Measurements from ENCODE around the gene SLC25A23. TPM values are rescaled to one million over a fixed set of nuclear protein-coding genes. Genes with fewer than 3 reads are reported as not detected.

SLC25A23 gene
- total RNA-seq, 1 donor from 2014 or later = 18.8 TPM

- intact Hi-C loops (cut with micrococcal nuclease) = no loop called here
These were observed 1.5 kb downstream of the SLC25A23 start for GRCh38 chr19:6457958-6458694.

GRCh38 chr19:6455924-6456323 lies 3.7 kb downstream of the SLC25A23 start:
- intact Hi-C loops (cut with micrococcal nuclease) = no loop called here

DNA sequence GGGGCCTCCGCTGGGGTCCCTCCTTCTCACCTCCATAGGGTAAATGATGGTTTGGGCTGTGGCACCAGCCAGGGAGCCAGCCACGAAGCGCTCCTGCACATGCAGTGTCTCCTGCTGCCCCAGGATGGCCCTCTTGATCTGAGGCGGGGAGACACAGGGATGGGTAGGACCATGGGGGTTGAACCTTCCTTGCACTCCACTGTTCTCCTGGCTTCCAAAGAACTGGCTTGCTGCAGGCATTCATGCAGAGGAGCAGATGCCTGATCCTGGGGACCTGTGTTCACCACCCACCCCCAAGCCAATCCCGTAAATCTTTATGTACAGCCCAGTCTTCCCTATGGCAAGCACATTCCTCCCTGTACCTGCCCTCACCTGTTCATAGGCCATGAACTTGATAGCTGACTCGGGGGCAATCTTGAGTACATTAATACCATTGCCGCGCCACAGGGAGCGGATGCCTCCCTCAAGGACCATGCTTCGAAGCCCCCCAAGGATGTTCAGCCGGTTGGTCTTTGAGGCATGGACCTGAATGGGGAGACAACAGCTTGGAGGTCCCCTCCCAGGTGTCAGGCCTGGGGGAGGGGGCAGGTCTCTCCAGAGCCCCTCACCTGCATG lies 5.5 kb downstream of the SLC25A23 start:
- intact Hi-C loops (cut with micrococcal nuclease) = no loop called here

DNA sequence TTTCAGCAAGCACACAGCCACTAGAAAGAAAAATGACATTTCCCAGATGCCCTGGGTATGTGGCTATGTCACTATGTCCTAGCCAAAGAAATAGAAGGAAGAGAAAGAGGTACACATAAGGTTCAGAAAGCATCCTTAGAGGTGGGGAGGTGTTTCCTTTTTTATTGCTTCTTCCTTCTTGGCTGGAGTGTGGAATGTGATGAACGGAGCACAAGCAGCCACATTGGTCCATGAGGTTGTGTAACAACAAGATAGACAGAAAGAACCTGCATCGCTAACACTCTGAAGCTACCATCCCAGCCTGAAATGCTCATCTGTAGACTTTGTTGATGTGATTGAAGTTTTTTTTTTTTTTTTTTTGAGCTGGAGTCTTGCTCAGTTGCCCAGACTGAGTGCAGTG lies 6.7 kb downstream of the SLC25A23 start:
- intact Hi-C loops (cut with micrococcal nuclease) = no loop called here

DNA sequence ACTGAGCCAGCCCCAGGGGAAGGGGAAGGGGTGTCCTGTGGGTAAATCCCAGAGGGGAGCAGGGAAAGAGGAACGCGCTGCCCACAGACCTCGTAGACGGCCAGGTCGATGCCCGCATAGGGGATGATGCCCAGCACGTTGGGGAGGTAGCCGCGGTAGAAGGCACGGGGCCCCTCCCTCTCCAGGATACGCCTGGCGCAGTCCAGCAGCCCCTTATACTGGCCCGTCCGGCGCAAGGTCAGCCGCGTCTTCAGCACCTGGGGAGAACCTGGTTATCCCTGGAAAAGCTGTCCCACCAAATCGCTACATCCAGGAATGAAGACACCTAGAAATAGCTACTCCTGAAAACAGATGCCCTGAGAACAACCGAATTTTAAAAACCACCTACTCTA lies 7.4 kb downstream of the SLC25A23 start:
- intact Hi-C loops (cut with micrococcal nuclease) = no loop called here

GRCh38 chr19:6451583-6452222 lies 7.9 kb downstream of the SLC25A23 start:
- intact Hi-C loops (cut with micrococcal nuclease) = no loop called here

DNA sequence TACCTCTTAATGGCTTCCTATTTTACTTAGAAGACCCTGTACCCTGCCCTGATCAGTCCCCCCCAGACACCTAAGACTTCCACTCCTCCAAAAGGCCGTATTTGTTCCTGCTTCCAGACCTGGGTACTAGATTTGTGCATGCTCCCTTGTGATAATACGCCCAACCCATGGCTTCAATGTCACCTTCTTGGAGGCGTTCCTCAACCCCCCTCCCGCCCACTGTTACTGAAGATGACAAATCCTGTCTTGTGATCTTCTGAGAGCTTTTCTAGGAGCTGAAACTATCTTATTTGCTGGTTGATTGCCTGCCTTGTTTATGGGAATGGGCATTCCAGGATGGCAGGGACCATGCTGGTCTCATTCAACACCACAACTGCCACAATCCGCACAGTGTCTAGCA lies 9.4 kb downstream of the SLC25A23 start:
- intact Hi-C loops (cut with micrococcal nuclease) = no loop called here

- intact Hi-C loops (cut with micrococcal nuclease) = no loop called here
These were observed 11.5 kb downstream of the SLC25A23 start for GRCh38 chr19:6448045-6448444.

DNA sequence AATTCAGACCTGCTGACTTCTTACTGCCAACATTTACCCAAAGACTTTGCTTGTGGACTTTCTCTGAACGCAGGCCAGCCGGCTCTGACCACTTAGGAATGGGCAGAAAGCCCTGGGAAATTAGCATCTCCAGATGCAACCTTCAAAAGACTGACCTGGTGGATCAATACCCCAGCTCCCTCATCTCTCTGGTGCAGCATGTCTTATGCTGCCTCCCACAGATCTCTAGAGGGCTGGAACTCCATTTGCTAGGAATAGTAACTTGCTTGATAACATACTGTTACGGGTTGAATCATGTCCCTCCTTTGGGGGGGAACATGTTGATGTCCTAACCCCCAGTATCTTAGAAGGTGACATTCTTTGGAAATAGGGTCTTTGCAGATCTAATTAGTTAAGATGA lies 13.1 kb downstream of the SLC25A23 start:
- intact Hi-C loops (cut with micrococcal nuclease) = no loop called here

DNA sequence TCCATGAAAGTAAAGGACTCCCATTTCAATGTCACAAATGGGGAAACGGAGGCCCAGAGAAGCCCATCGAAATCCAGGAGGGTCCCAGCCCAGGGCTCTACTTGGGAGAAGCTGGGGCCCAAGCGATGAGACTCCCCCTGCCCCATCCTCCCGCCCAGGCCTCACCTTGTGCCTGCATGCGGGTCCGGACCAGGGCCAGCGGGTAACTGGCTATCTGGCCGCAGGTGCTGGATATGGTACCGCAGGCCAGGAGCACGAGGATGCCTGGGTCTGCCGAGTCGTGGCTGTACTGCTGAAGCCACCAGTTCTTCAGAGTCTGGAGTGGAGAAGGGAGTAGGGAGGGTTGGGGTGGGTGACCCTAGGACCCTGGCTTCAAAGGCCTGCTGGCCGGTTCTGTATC lies 15.6 kb downstream of the SLC25A23 start:
- intact Hi-C loops (cut with micrococcal nuclease) = no loop called here

DNA sequence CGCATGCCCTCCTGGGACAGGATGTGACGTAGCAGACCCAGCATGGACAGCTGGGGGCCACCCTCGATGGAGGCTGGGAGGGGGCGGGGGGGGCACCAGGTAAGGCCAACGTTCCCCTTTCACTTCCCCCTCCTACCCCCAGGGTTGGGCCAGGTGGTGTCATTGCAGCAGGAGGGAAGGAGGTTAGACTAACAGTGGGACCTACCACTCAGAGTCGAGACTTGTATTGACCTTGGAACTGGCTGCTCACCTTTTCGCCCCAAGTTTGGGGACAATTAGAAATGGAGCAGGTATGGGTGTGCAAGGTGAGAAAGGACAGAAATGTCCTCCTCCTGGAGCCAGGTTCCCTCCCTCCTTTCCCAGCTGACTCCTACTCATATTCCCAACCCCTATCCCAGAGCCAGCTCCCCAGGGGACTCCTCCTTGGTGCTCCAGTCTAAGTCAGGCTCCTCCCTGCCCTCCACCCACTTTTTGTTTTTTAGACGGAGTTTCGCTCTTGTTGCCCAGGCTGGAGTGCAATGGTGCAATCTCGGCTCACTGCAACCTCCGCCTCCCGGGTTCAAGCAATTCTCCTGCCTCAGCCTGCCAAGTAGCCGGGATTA lies 17.4 kb downstream of the SLC25A23 start:
- intact Hi-C loops (cut with micrococcal nuclease) = no loop called here

DNA sequence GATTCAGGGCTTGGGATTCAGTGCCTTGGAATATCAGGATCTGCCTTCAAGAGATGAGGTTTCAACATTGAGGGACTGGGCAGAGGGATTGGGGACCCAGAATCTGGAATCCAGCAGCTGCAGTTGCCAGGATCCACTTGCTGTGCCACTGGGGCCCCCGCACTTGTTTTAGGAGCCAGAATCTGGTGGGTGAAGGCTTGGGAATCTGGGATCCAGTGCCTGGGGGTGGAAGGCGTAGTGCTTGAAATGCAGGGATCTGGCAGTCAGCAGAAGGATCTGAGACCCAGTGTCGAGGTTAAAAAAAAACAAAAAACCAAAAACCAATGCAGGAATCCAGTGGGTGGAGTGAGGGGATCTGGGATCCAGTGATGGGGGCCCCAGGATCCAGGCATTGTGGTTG lies 18.7 kb downstream of the SLC25A23 start:
- intact Hi-C loops (cut with micrococcal nuclease) = no loop called here

DNA sequence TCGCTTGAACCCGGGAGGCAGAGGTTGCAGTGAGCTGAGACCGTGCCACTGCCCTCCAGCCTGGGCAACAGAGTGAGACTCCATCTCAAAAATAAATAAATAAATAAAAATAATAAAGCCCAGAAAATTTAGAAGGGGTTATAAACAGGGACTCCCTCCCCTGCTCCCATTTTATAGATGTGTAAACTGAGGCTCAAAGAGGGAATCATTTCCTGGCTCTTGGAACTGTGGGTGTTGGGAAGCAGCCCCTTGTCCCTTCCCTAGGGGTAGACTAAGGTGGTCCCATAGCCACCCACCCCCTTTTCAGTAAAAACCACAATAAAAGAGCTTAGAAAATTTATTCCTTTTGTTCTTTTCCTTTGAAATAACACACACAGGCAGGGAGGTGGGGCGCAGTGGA lies 19.8 kb downstream of the SLC25A23 start:
- intact Hi-C loops (cut with micrococcal nuclease) = no loop called here

- intact Hi-C loops (cut with micrococcal nuclease) = no loop called here
These were observed 25.9 kb downstream of the SLC25A23 start, which contains the start of gene SLC25A41 for GRCh38 chr19:6433663-6434062. SLC25A41 (minus strand) TSS chr19:6433763; CDS start chr19:6433693, 70 bp downstream.

DNA sequence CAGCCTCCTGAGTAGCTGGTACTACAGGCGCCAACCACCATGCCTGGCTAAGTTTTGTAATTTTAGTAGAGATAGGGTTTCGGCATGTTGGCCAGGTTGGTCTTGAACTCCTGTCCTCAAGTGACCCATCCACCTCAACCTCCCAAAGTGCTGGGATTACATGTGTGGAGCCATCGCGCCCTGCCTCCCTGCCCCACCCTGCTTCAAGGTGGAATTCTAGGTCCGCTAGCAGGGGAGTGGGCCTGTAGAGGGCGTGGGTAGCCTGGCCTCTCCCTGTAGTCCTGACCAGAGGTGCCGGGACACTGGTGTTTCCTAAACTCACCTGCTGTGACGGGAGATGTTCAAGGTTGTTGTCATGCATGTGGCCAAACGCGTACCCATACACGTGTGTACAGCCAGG lies 26.4 kb downstream of the SLC25A23 start:
- intact Hi-C loops (cut with micrococcal nuclease) = no loop called here

DNA sequence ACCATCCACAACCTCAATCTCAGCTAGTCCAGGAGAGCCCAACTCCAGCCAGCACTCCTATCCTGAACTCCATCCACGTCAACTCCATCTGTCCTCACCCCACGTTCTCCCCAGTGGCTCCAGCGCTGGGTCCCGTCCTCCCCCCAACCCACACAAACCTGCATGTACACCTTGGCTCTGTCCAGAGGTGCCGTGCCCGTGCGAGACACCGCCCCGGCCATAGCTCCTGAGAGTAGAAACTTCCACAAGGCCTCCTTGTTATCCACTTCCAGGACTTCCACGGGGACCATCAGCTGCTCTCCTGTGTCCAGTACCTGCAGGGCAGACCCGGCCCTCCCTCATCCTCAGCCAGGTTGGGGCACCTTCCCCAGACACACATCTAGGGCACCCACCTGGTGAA lies 27.7 kb downstream of the SLC25A23 start:
- intact Hi-C loops (cut with micrococcal nuclease) = no loop called here

DNA sequence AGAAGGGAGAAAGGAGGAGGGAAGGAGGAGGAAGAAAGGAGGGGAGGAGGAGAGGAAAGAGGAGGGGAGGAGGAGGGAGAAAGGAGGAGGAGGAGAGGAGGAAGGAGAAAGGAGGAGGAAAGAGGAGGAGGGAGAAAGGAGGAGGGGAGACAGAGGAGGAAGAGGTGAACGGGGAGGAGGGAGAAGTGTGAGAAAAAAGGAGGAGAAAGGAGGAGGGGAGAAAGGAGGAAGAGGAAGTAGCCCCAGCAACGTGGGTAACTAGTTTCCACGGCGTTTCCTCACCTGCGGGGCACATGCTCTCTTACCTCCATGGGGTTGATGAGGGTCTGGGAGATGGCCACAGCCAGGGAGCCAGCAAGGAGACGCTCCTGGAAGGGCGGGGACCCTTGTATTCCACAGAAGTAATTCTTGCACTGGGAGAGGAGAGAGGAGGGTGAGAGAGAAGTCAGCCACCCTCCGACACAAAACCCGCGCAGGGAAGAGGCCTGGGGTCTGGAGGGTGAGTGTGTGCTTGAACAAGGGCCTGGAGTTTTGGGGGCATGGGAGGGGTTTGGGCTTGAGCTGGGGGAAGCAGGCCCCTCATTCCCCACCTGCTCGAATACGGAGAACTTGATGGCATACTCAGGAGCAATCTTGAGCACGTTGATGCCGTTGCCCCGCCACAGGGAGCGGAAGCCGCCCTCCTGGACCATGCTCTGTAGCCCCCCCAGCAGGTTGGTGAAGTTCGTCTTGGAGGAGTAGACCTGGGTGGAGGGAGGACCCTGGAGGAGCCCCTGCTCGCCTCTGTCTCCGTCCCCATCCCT lies 30.0 kb downstream of the SLC25A23 start:
- intact Hi-C loops (cut with micrococcal nuclease) = loop anchor here (10.0 kb wide), 1 partner anchor 75 kb away; the partner anchor contains the start of gene TUBB4A

GRCh38 chr19:6428692-6429418 lies 30.7 kb downstream of the SLC25A23 start:
- intact Hi-C loops (cut with micrococcal nuclease) = loop anchor here (10.0 kb wide), 1 partner anchor 76 kb away; the partner anchor contains the start of gene TUBB4A

DNA sequence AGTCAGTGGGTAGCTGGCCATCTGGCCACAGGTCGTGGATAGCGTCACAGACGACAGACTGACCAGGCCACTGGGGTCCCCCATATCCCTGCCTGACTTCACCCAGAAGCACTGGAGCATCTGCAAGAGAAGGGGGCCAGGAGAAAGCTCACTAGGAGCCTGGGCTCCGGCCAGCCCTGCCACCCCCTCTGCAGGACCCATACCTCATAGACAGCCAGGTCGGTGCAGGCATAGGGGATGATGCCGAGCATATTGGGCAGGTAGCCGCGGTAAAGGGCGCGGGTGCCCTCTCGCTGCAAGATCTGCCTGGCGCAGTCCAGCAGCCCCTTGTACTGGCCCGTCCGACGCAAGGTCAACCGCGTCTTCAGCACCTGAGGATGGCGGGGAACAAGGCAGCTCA lies 32.5 kb downstream of the SLC25A23 start:
- intact Hi-C loops (cut with micrococcal nuclease) = loop anchor here (10.0 kb wide), 1 partner anchor 78 kb away; the partner anchor contains the start of gene TUBB4A
